Breast epithelium (tissue), 3 donors: ENCODE measurements around the gene EGLN3.

Experiments
- POLR2A ChIP-seq: fragments of 450-650 bp; IDR thresholded peaks from one replicate; pipeline ENCODE4 v1.6.1; 2016; ENCODE audit warnings: antibody characterized with exemption, mild to moderate bottlenecking, moderate library complexity
- POLR2AphosphoS5 ChIP-seq, 3 donors: sonication (generic); formaldehyde crosslinking; IDR thresholded peaks; one replicate each; pipeline ENCODE4 v1.6.1; 2017; ENCODE audit warnings: antibody characterized with exemption in 3 of 3
- TF ChIP-seq, protein P1 (sequence below), 3 donors: fragments of 450-650 bp; IDR thresholded peaks; one replicate each; pipeline ENCODE4 v1.5.1; 2016 to 2017; ENCODE audit warnings: antibody characterized with exemption in 3 of 3, mild to moderate bottlenecking in 3 of 3, moderate library complexity in 3 of 3

GRCh38 chr14:33916663-33917565, 34.0 kb downstream of the EGLN3 start:
- TF ChIP-seq, protein P1, sequence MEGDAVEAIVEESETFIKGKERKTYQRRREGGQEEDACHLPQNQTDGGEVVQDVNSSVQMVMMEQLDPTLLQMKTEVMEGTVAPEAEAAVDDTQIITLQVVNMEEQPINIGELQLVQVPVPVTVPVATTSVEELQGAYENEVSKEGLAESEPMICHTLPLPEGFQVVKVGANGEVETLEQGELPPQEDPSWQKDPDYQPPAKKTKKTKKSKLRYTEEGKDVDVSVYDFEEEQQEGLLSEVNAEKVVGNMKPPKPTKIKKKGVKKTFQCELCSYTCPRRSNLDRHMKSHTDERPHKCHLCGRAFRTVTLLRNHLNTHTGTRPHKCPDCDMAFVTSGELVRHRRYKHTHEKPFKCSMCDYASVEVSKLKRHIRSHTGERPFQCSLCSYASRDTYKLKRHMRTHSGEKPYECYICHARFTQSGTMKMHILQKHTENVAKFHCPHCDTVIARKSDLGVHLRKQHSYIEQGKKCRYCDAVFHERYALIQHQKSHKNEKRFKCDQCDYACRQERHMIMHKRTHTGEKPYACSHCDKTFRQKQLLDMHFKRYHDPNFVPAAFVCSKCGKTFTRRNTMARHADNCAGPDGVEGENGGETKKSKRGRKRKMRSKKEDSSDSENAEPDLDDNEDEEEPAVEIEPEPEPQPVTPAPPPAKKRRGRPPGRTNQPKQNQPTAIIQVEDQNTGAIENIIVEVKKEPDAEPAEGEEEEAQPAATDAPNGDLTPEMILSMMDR (IDR thresholded peaks at IDR 0.05) = no peak
- TF ChIP-seq POLR2AphosphoS5 (IDR thresholded peaks at IDR 0.05) (no peak), POLR2A (no peak)
